Thyroid gland (tissue), 4 donors: ENCODE measurements around the gene OR52N1.

Source experiments
- CTCF ChIP-seq, 6 experiments: fragments of 200-600 bp in 3 of 6; fragments of 450-650 bp in 3 of 6; sonication (generic) in 3 of 6; IDR thresholded peaks; one replicate each; pipeline ENCODE4 v1.5.1; 2016 to 2019; ENCODE audit warnings: antibody characterized with exemption in 6 of 6, mild to moderate bottlenecking in 2 of 6, inconsistent platforms in 1 of 6, moderate library complexity in 1 of 6
- POLR2A ChIP-seq, 2 donors: fragments of 450-650 bp; IDR thresholded peaks; one replicate each; pipeline ENCODE4 v1.6.1; 2017; ENCODE audit warnings: antibody characterized with exemption in 2 of 2, mild to moderate bottlenecking in 2 of 2, moderate library complexity in 1 of 2

DNA sequence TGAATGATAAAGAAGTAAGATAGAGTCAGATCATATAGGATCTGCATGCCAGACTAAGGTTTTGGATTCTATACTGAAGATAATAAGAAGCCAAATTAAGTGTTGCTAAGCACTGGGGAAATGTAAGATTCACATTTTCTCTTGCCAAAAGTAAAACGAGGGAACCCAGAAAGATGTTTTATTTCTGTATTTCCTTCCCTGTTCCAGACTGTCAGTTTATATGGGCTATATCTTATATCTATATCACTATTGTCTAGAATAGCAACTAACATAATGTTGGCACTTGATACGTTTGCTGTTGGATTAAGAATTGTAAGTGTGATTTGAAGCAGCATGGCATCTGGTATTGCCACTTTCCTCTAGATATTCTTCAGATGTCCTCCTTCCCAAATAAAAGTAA is 42.4 kb upstream of the OR52N1 start:
- TF ChIP-seq CTCF (IDR thresholded peaks at IDR 0.05) (no peak), POLR2A (IDR thresholded peaks at IDR 0.05) (no peak)
